ENCODE data around the gene RIOK3. TPM values are rescaled to one million over a fixed set of nuclear protein-coding genes. Genes with fewer than 3 reads are reported as not detected.

Gene RIOK3
- total and polyA plus RNA-seq, 10 of the 15 experiments (the other 5 are each of a cell fraction or from before 2014, with no cell fraction given), result 18.0 to 87.5 (median 53.8) TPM

DNA sequence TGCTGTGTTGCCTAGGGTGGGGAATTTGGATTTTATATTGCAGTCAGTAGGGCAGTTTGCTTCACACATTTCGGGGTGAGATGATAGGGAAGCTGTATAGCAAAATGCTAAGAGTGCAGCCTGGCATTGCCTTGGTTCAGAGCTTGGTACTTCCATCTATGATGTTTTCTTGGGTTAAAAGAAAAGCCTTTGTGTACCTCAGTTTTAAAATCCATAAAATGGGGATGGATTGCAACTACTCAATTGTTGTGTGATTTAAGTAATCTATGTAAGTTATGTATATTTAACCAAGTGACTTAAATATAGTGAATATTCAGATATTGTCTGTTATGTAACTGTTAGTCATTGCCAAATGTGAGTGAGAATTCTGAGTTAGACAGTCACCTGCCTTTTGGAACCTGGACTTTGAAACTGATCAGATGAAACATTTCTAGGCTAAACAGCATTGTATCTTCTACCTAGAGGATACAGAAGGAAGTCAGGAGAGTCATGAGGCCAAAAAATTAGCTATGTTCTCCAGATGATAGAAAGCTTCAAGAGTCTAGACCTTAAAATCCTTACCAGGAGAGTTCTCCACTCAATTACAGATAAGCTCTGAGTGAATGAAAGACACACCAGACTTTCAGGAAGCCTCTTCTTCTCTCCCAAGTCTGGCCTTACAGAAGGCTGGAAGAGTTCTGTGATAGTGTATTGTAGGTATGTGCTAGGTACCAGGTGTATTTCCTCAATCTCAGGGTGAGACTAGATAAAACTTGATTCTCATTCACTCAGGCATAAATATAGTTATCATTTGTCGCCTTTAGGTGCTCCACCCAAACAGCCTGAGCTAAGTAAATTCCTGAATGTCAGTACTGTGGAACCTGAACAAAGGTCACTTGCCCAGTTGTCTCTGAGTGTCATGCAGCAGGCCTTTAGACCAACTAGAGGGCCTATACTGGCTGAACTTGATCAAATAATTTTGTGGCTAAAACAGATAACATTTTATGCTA lies 7.5 kb downstream of the RIOK3 start:
- H3K4me3 ChIP-seq, result peak overlapping the region; percentile 16; the same call in 1 of the 2 replicates

More for the DNA sequence above, 7.5 kb downstream of the RIOK3 start:
- ChIA-PET POLR2A (interaction anchor here (0.5 to 1.9 kb wide), 4 partner anchors 19 to 326 kb away, joined by 3 to 6 read pairs (median 4); no protein-coding TSS in a partner anchor), CTCF (interaction anchor here (0.9 to 2.3 kb wide), 10 partner anchors 14 to 489 kb away, joined by 3 to 9 read pairs (median 4); no protein-coding TSS in a partner anchor), RAD21 (ENCODE audit: unreplicated experiment) (interaction anchor here (1.0 to 1.7 kb wide), 4 partner anchors 23 to 329 kb away, joined by 3 read pairs; partner anchors contain the start of gene RMC1), SMC1A (ENCODE audit: uncharacterized antibody, unreplicated experiment) (interaction anchor here (0.5 to 2.9 kb wide), 14 partner anchors 10 to 575 kb away, joined by 3 to 12 read pairs (median 5); no protein-coding TSS in a partner anchor)
- intact Hi-C loops (cut with micrococcal nuclease; ENCODE audit: unreplicated experiment) (no loop called here), in situ Hi-C loops (cut with MboI) (loop anchor here (25.0 kb wide), 1 partner anchor 1848 kb away; the partner anchor contains the start of genes ESCO1 and SNRPD1)
- no peak for FAIRE-seq
- Histone ChIP-seq H3K4me1 (ENCODE audit: control insufficient read depth, insufficient read depth, low read length) (no peaks in the 10 kb centered on the region), H2AFZ (ENCODE audit: control insufficient read depth, low read depth, low read length) (no peak overlapping the region), H3K79me2 (ENCODE audit: control insufficient read depth, insufficient read depth, low read length) (peaks cover 60% of the 10 kb centered on the region), H3K27me3 (replicated peaks in 1 of 2; ENCODE audit: control insufficient read depth in 2 of 2, insufficient read depth in 2 of 2, low read length in 1 of 2) (no peaks in the 10 kb centered on the region), H3K36me3 (ENCODE audit: control insufficient read depth in 2 of 2, insufficient read depth in 2 of 2, low read length in 1 of 2) (peaks cover 0 to 37% of the 10 kb centered on the region in 2 experiments; a peak in 2 of 4 replicates), H4K20me1 (ENCODE audit: control insufficient read depth, insufficient read depth) (peaks cover 17% of the 10 kb centered on the region), H3K4me2 (ENCODE audit: control insufficient read depth, insufficient read depth) (no peak overlapping the region; the same call in 1 of the 2 replicates), H3K9ac (ENCODE audit: control insufficient read depth, insufficient read depth, low read length) (no peak overlapping the region), H3K27ac (ENCODE audit: control insufficient read depth, insufficient read depth) (no peak overlapping the region), H3K9me3 (replicated peaks; ENCODE audit: control insufficient read depth, insufficient read depth, low read length) (no peaks in the 10 kb centered on the region)
- BruUV-seq (replicated peaks), result no TSS peak
- TF ChIP-seq ZNF384 (IDR thresholded peaks at IDR 0.05; ENCODE audit: borderline replicate concordance, low read depth, low read length), result no peak
- TF ChIP-seq SIN3A (IDR thresholded peaks at IDR 0.05; ENCODE audit: low read depth, low read length), result no peak
- no peak for TF ChIP-seq NFXL1 (IDR thresholded peaks at IDR 0.05; ENCODE audit: borderline replicate concordance)
- no peak for TF ChIP-seq MEF2B (IDR thresholded peaks at IDR 0.05; ENCODE audit: partially characterized antibody, poor library complexity, severe bottlenecking)
- no peak for TF ChIP-seq GABPA (IDR thresholded peaks at IDR 0.05; ENCODE audit: low read depth)
- TF ChIP-seq BHLHE40 (IDR thresholded peaks at IDR 0.05; ENCODE audit: borderline replicate concordance in 1 of 2, low read depth in 2 of 2, low read length in 1 of 2), result no peak
- no peak for TF ChIP-seq JUND (IDR thresholded peaks at IDR 0.05; ENCODE audit: low read depth, low read length)
- TF ChIP-seq SUZ12 (IDR thresholded peaks at IDR 0.05; ENCODE audit: unreplicated experiment), result no peak
- TF ChIP-seq, protein P1, sequence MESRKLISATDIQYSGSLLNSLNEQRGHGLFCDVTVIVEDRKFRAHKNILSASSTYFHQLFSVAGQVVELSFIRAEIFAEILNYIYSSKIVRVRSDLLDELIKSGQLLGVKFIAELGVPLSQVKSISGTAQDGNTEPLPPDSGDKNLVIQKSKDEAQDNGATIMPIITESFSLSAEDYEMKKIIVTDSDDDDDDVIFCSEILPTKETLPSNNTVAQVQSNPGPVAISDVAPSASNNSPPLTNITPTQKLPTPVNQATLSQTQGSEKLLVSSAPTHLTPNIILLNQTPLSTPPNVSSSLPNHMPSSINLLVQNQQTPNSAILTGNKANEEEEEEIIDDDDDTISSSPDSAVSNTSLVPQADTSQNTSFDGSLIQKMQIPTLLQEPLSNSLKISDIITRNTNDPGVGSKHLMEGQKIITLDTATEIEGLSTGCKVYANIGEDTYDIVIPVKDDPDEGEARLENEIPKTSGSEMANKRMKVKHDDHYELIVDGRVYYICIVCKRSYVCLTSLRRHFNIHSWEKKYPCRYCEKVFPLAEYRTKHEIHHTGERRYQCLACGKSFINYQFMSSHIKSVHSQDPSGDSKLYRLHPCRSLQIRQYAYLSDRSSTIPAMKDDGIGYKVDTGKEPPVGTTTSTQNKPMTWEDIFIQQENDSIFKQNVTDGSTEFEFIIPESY (IDR thresholded peaks at IDR 0.05), result no peak
- no peak for TF ChIP-seq IRF4 (IDR thresholded peaks at IDR 0.05; ENCODE audit: low read depth, low read length)
- TF ChIP-seq, protein P2, sequence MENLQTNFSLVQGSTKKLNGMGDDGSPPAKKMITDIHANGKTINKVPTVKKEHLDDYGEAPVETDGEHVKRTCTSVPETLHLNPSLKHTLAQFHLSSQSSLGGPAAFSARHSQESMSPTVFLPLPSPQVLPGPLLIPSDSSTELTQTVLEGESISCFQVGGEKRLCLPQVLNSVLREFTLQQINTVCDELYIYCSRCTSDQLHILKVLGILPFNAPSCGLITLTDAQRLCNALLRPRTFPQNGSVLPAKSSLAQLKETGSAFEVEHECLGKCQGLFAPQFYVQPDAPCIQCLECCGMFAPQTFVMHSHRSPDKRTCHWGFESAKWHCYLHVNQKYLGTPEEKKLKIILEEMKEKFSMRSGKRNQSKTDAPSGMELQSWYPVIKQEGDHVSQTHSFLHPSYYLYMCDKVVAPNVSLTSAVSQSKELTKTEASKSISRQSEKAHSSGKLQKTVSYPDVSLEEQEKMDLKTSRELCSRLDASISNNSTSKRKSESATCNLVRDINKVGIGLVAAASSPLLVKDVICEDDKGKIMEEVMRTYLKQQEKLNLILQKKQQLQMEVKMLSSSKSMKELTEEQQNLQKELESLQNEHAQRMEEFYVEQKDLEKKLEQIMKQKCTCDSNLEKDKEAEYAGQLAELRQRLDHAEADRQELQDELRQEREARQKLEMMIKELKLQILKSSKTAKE (IDR thresholded peaks at IDR 0.05; ENCODE audit: low read depth, poor library complexity, severe bottlenecking), result no peak
- peak; percentile 7; the same call in 2 of the 3 replicates for ATAC-seq
- no peak for DNase-seq (ENCODE audit: low read depth, low spot score)
- WGBS (ENCODE audit: insufficient coverage, insufficient replicate concordance, low lambda C conversion rate, missing lambda C conversion rate), result 94% methylated on average over 2 of the region's 2 CpGs

All from GM12878 (cell line).